AG09309 (cell line): ENCODE measurements around the gene PPEF2.

Experiments used
- DNase-seq: peaks from one replicate; pipeline ENCODE4 v3.0.0-alpha.2; 2010; ENCODE audit warnings: low read depth
- H3K4me3 ChIP-seq: 2 replicates; pipeline ENCODE4 v1.5.1; 2011; ENCODE audit warnings: mild to moderate bottlenecking, low read depth, low read length, moderate library complexity; ENCODE audit not compliant: control insufficient read depth
- TF ChIP-seq, protein P1 (sequence below): IDR thresholded peaks from 2 replicates; pipeline ENCODE4 v1.5.1; 2011; ENCODE audit warnings: mild to moderate bottlenecking, low read depth, low read length, inconsistent platforms; ENCODE audit not compliant: insufficient read depth, control insufficient read depth; ENCODE audit errors: missing control alignments

PPEF2 gene

DNA sequence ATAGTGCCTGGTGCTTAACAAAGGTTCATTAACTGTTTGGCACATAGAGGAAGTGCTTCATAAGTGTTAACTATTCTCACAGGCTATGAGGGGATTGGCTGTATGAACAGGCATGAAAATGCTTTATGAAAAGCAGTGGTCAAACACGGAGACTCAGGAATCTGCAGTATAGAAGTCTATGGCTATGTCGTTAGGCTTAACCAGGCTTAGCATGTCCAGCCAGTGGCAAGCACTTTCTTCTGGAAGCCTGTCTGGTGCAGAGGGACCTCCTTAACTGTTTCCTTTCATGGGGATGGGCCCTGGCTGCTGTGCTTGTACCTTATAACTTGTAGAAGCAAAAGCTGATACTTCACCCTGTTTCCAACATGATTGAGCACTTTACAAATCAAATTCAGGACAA lies 78.4 kb downstream of the PPEF2 start:
- no peak overlapping the region for H3K4me3 ChIP-seq
- DNase-seq, result no peak
- TF ChIP-seq, protein P1, sequence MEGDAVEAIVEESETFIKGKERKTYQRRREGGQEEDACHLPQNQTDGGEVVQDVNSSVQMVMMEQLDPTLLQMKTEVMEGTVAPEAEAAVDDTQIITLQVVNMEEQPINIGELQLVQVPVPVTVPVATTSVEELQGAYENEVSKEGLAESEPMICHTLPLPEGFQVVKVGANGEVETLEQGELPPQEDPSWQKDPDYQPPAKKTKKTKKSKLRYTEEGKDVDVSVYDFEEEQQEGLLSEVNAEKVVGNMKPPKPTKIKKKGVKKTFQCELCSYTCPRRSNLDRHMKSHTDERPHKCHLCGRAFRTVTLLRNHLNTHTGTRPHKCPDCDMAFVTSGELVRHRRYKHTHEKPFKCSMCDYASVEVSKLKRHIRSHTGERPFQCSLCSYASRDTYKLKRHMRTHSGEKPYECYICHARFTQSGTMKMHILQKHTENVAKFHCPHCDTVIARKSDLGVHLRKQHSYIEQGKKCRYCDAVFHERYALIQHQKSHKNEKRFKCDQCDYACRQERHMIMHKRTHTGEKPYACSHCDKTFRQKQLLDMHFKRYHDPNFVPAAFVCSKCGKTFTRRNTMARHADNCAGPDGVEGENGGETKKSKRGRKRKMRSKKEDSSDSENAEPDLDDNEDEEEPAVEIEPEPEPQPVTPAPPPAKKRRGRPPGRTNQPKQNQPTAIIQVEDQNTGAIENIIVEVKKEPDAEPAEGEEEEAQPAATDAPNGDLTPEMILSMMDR, result no peak

DNA sequence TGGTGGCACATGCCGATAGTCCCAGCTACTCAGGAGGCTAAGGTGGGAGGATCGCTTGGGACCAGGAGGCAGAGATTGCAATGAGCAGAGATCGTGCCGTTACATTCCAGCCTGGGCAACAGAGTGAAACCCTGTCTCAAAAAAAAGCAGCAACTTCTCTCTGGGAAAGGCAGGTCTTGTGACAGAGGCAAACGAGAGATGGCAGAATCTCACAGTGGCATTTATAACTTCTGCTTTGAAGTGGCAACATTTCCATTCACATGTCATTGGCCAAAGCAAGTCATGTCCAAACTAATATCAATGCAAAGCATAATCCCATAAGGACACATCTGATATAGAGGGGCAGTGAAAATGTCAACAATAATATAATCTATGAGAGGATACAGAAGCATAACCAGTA lies 79.8 kb downstream of the PPEF2 start:
- TF ChIP-seq, protein P1, result no peak
- no peak overlapping the region for H3K4me3 ChIP-seq
- DNase-seq, result no peak

DNA sequence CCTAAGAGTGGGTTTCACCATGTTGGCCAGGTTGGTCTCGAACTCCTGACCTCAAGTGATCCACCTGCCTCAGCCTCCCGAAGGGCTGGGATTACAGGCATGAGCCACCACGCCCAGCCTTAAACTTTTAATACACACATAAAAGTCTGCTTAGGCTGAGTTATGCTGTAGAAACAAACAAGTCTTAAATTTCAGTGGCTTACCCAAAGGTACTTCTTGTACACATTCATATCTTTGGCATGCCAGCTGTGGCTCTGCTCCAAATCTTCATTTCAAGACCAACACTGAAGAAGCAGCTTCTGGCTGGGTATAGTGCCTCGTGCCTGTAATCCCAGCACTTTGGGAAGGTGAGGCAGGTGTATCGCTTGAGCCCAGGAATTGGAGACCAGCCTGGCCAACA lies 80.3 kb downstream of the PPEF2 start:
- TF ChIP-seq, protein P1, result no peak
- no peak for DNase-seq
- H3K4me3 ChIP-seq, result no peak overlapping the region

DNA sequence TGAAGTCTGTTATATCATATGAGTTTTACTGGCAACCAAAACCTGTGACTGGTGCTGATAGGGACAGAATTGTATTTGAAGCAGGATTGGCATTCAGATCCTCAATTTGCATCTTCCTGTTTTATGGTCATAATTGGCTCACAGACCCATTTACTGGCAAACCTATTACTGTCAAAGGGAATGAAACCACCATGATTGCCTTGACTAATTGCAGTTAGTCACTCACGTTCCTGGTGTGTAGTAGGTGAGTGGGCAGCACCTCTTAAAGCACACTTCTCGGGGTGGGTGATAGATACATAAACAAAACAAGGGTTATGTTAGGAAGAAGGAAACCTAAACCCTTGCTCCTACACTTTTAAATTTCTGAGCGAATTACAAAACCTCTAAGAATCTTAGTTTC lies 81.0 kb downstream of the PPEF2 start:
- TF ChIP-seq, protein P1, result no peak
- no peak for DNase-seq
- no peak overlapping the region for H3K4me3 ChIP-seq

DNA sequence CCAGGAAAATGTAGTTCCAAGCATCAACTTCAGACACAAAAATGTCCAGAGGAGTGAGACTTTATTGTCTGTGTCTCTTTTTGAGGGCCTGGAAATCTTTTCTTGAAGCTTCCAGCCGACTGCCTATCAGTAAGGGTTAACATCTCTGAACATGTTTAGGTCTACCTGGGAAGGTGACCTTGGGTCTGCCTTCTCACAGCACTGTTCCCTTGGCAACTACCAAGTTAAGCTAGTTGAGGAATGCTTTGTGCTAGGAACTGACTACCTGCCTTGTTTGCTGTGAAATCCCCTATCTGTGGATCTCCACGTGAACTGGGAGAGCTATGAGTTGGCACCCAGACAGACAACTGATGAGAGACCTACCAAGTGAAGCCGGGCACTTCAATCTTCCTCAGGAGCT lies 81.6 kb downstream of the PPEF2 start:
- H3K4me3 ChIP-seq, result no peak overlapping the region
- no peak for DNase-seq
- TF ChIP-seq, protein P1, result no peak

DNA sequence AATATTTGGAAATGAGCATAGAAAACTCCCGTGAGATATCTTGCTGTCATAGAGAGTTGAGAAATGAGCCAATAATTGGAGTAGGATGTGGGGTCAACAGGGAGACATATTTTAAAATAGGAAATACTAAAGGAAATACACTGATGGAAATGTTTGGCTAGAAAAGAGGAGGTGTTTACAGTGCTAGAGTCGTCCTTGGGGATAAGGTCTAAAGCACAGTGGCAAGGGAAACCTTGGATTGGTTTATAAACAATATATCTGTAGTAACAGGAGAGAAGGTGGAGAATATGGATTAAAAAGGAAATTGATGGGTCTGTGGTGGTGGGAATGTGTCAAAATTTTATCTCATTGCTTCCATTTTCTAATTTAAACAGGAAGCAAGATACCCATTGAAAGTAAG lies 82.1 kb downstream of the PPEF2 start:
- no peak overlapping the region for H3K4me3 ChIP-seq
- no peak for DNase-seq
- TF ChIP-seq, protein P1, result no peak

DNA sequence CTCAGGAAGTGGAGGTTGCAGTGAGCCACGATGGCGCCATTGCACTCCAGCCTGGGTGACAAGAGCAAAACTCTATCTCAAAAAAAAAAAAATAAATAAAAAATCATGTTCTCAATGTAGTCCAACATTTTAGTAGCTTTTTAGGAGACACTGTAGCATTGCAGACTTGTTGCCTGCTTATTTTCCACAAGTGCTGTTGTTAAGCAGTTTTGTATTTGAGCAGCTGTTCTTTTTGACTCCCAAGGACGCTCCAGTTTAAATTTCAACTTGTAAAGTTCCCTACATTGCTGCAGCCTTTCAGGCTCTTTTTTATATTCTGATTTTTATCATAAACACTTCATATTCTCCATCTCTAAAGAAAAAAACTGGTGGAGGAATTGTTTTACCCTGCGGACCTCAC lies 83.1 kb downstream of the PPEF2 start:
- no peak overlapping the region for H3K4me3 ChIP-seq
- TF ChIP-seq, protein P1, result no peak
- DNase-seq, result no peak
